Panc1 (cell line): ENCODE measurements around the gene SUGCT. TPM values are rescaled to one million over a fixed set of nuclear protein-coding genes. Genes with fewer than 3 reads are reported as not detected.

Experiments
- ATAC-seq: fragments of 200-7000 bp; cut with Tn5 transposase; 2 replicates; pipeline ENCODE4 v1.9.1; 2020; ENCODE audit warnings: mild to moderate bottlenecking, moderate library complexity
- BruUV-seq: library from RNA; stranded (reverse); fragments of 400-500 nt; replicated peaks from 2 replicates; lab custom pipeline; 2021; lab: Mats Ljungman, UMichigan
- CTCF ChIA-PET: fragments of 300-600 bp; sonication (Branson Sonifier 250); formaldehyde crosslinking; loops from one replicate; lab custom pipeline; 2022; ENCODE audit warnings: antibody characterized with exemption; lab: Charles Lee
- POLR2A ChIA-PET: fragments of 300-600 bp; sonication (Branson Sonifier 250); formaldehyde crosslinking; loops from one replicate; lab custom pipeline; 2022; ENCODE audit warnings: antibody characterized with exemption; lab: Charles Lee
- DNase-seq: peaks from one replicate; pipeline ENCODE4 v3.0.0-alpha.2; 2010; ENCODE audit warnings: low read depth, low spot score
- H3K27ac ChIP-seq: 2 replicates; pipeline ENCODE4 v1.5.1; 2011; ENCODE audit warnings: mild to moderate bottlenecking, low read length, inconsistent platforms
- H3K27me3 ChIP-seq: fragments of 200-500 bp; sonication (Bioruptor generic); 2 replicates; pipeline ENCODE4 v1.6.0; 2014; ENCODE audit warnings: low read length, inconsistent platforms; ENCODE audit not compliant: control insufficient read depth, insufficient read depth
- H3K36me3 ChIP-seq: fragments of 200-500 bp; sonication (Bioruptor generic); 2 replicates; pipeline ENCODE4 v1.5.1; 2014; ENCODE audit warnings: inconsistent platforms, mild to moderate bottlenecking, low read length, moderate library complexity; ENCODE audit not compliant: control insufficient read depth, insufficient read depth
- H3K4me1 ChIP-seq: 2 replicates; pipeline ENCODE4 v1.5.1; 2011; ENCODE audit warnings: inconsistent platforms, mild to moderate bottlenecking, low read length, moderate library complexity; ENCODE audit not compliant: control insufficient read depth, insufficient read depth
- H3K4me3 ChIP-seq, 2 experiments: 2 replicates each; pipeline ENCODE4 v1.5.1; 2011 to 2012; ENCODE audit warnings: low read depth in 2 of 2, low read length in 2 of 2, mild to moderate bottlenecking in 2 of 2, inconsistent platforms in 1 of 2, moderate library complexity in 1 of 2
- H3K9me3 ChIP-seq: fragments of 200-500 bp; sonication (Bioruptor generic); 2 replicates; pipeline ENCODE4 v1.5.1; 2014; ENCODE audit warnings: low read depth, mild to moderate bottlenecking, inconsistent platforms, low read length, moderate library complexity; ENCODE audit not compliant: control insufficient read depth, insufficient read depth
- CTCF ChIP-seq: fragments of 450-650 bp; IDR thresholded peaks from 2 replicates; pipeline ENCODE4 v1.5.1; 2017; ENCODE audit warnings: mild to moderate bottlenecking
- POLR2AphosphoS5 ChIP-seq: IDR thresholded peaks from 2 replicates; pipeline ENCODE4 v1.6.1; 2012; ENCODE audit warnings: mild to moderate bottlenecking, low read depth, low read length, moderate library complexity
- SIN3A ChIP-seq: IDR thresholded peaks from 2 replicates; pipeline ENCODE4 v1.6.1; 2012; ENCODE audit warnings: low read depth, mild to moderate bottlenecking, low read length, moderate library complexity, borderline replicate concordance; ENCODE audit not compliant: insufficient read depth
- TCF7L2 ChIP-seq: IDR thresholded peaks from 2 replicates; pipeline ENCODE4 v1.6.1; 2011; ENCODE audit warnings: mild to moderate bottlenecking, low read depth, low read length, inconsistent platforms
- in situ Hi-C: cut with HindIII; loops from 2 replicates; pipeline ENCODE4 v1.10.0; 2016; ENCODE audit warnings: low sequenced_read_pairs, low pct_unique_long_range_greater_than_20kb
- intact Hi-C: fragments of 100-400 bp; cut with micrococcal nuclease; formaldehyde crosslinking; loops from one replicate; pipeline ENCODE4 v1.10.0; 2022; ENCODE audit not compliant: unreplicated experiment
- total RNA-seq: library from RNA; stranded (reverse); gene quantifications from one replicate; pipeline ENCODE4 v1.2.1, GENCODE V29; 2021; ENCODE audit not compliant: unreplicated experiment
- TF ChIP-seq, protein P1 (sequence below), 2 experiments: IDR thresholded peaks; 2 replicates each; pipeline ENCODE4 v1.6.1; 2011 to 2012; ENCODE audit warnings: low read depth in 2 of 2, control low read depth in 1 of 2, low read length in 1 of 2, mild to moderate bottlenecking in 1 of 2, moderate library complexity in 1 of 2; ENCODE audit not compliant: insufficient read depth in 1 of 2

SUGCT gene
- total RNA-seq, 1 experiment from 2014 or later: 3.1 TPM

DNA sequence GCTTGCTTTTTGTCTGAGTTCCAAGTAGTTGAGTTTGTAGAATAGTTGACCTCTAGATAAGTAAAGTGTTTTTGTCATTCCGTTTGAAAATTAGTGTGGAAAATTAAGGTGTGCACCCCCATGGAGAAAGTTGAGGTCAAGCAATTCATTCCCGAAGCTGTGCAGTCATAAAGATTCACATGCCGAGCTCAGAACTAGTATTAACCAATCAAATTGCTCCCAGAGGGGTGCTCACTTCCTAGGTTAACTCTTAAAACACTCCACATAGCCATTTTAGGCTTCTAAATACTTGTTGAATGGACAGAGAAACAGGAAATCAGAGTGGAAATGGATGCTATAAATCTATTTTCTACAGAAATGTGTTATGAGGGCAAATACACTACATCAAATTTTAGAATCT lies 638.9 kb downstream of the SUGCT start:
- Histone ChIP-seq H3K27ac (no peak overlapping the region), H3K9me3 (no peaks in the 10 kb centered on the region), H3K4me1 (no peaks in the 10 kb centered on the region), H3K36me3 (no peaks in the 10 kb centered on the region), H3K27me3 (no peaks in the 10 kb centered on the region), H3K4me3 (no peak overlapping the region)
- TF ChIP-seq CTCF: no peak
- TF ChIP-seq, protein P1, sequence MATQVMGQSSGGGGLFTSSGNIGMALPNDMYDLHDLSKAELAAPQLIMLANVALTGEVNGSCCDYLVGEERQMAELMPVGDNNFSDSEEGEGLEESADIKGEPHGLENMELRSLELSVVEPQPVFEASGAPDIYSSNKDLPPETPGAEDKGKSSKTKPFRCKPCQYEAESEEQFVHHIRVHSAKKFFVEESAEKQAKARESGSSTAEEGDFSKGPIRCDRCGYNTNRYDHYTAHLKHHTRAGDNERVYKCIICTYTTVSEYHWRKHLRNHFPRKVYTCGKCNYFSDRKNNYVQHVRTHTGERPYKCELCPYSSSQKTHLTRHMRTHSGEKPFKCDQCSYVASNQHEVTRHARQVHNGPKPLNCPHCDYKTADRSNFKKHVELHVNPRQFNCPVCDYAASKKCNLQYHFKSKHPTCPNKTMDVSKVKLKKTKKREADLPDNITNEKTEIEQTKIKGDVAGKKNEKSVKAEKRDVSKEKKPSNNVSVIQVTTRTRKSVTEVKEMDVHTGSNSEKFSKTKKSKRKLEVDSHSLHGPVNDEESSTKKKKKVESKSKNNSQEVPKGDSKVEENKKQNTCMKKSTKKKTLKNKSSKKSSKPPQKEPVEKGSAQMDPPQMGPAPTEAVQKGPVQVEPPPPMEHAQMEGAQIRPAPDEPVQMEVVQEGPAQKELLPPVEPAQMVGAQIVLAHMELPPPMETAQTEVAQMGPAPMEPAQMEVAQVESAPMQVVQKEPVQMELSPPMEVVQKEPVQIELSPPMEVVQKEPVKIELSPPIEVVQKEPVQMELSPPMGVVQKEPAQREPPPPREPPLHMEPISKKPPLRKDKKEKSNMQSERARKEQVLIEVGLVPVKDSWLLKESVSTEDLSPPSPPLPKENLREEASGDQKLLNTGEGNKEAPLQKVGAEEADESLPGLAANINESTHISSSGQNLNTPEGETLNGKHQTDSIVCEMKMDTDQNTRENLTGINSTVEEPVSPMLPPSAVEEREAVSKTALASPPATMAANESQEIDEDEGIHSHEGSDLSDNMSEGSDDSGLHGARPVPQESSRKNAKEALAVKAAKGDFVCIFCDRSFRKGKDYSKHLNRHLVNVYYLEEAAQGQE (IDR thresholded peaks at IDR 0.05; ENCODE audit: insufficient read depth in 1 of 2, low read depth in 2 of 2, low read length in 1 of 2): no peak
- no peak for TF ChIP-seq SIN3A
- TF ChIP-seq POLR2AphosphoS5: no peak
- no peak for TF ChIP-seq TCF7L2
- no TSS peak for BruUV-seq
- DNase-seq (no peak), ATAC-seq (no peak)
- intact Hi-C loops: no loop called here
- in situ Hi-C loops: no loop called here
- ChIA-PET POLR2A (no interaction called here), CTCF (no interaction called here)

DNA sequence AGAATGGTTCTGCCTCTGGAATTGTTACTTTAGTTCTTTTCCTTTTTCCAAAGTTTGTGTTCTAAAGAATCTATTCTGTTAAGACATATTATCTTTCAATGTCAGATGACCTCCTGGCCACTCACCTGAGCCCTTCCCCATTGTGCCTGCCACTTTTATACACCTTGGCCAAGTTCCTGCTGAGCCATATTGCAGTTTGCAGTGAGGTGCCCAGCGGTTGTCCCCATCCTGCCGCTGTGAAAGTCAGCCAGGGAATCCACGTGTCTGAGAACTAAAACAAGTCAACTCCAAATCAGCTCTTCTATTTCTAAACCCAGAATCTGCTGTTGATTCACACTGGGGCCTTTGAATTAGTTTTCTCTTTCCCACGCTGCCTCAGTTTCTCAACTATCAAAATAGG lies 641.1 kb downstream of the SUGCT start:
- in situ Hi-C loops (no loop called here), intact Hi-C loops (no loop called here)
- CTCF ChIA-PET: no interaction called here
- Histone ChIP-seq H3K4me3 (no peak overlapping the region), H3K36me3 (no peaks in the 10 kb centered on the region), H3K4me1 (no peaks in the 10 kb centered on the region), H3K27me3 (no peaks in the 10 kb centered on the region), H3K27ac (no peak overlapping the region), H3K9me3 (no peaks in the 10 kb centered on the region)
- ATAC-seq: no peak
- no TSS peak for BruUV-seq
- TF ChIP-seq POLR2AphosphoS5: no peak
- TF ChIP-seq, protein P1 (IDR thresholded peaks at IDR 0.05; ENCODE audit: insufficient read depth in 1 of 2, low read depth in 2 of 2, low read length in 1 of 2): no peak
- TF ChIP-seq CTCF: no peak
- TF ChIP-seq TCF7L2: no peak
- no peak for TF ChIP-seq SIN3A
- POLR2A ChIA-PET: no interaction called here
- DNase-seq: no peak
